Smooth muscle cell (in vitro differentiated cells): ENCODE data around the gene CDK3. TPM values are rescaled to one million over a fixed set of nuclear protein-coding genes. Genes with fewer than 3 reads are reported as not detected.

Source experiments
- DNase-seq: peaks from one replicate; lab custom pipeline; 2025; ENCODE audit not compliant: unreplicated experiment; lab: John Stamatoyannopoulos, UW
- H2AFZ ChIP-seq: fragments of 200-600 bp; sonication (generic); 2 replicates; pipeline ENCODE4 v1.6.0; 2016; ENCODE audit warnings: antibody characterized with exemption, low read depth, mild to moderate bottlenecking
- H3F3A ChIP-seq: fragments of 200-600 bp; sonication (generic); 2 replicates; pipeline ENCODE4 v1.6.0; 2017; ENCODE audit warnings: antibody characterized with exemption, low read depth
- H3K27ac ChIP-seq: fragments of 200-600 bp; sonication (generic); 2 replicates; pipeline ENCODE4 v1.5.1; 2016; ENCODE audit warnings: low read depth, mild to moderate bottlenecking
- H3K27me3 ChIP-seq: fragments of 200-600 bp; sonication (generic); 2 replicates; pipeline ENCODE4 v1.6.1; 2016; ENCODE audit warnings: low read depth, mild to moderate bottlenecking
- H3K36me3 ChIP-seq: fragments of 200-600 bp; sonication (generic); 2 replicates; pipeline ENCODE4 v1.5.1; 2016; ENCODE audit warnings: low read depth
- H3K4me1 ChIP-seq: fragments of 200-600 bp; sonication (generic); 2 replicates; pipeline ENCODE4 v1.5.1; 2016; ENCODE audit warnings: low read depth
- H3K4me2 ChIP-seq: fragments of 200-600 bp; sonication (generic); 2 replicates; pipeline ENCODE4 v1.6.0; 2016; ENCODE audit warnings: mild to moderate bottlenecking
- H3K4me3 ChIP-seq: fragments of 200-600 bp; sonication (generic); 2 replicates; pipeline ENCODE4 v1.5.1; 2016; ENCODE audit warnings: mild to moderate bottlenecking
- H3K79me2 ChIP-seq: fragments of 200-600 bp; sonication (generic); 2 replicates; pipeline ENCODE4 v1.6.0; 2016; ENCODE audit warnings: low read depth, mild to moderate bottlenecking
- H3K9ac ChIP-seq: fragments of 200-600 bp; sonication (generic); 2 replicates; pipeline ENCODE4 v1.6.0; 2016; ENCODE audit warnings: low read depth
- H3K9me3 ChIP-seq: fragments of 200-600 bp; sonication (generic); replicated peaks from 2 replicates; pipeline ENCODE4 v1.5.1; 2016; ENCODE audit warnings: low read depth
- H4K20me1 ChIP-seq: fragments of 200-600 bp; sonication (generic); 2 replicates; pipeline ENCODE4 v1.6.0; 2016; ENCODE audit warnings: low read depth
- CTCF ChIP-seq: fragments of 200-600 bp; sonication (generic); IDR thresholded peaks from 2 replicates; pipeline ENCODE4 v1.5.1; 2017; ENCODE audit warnings: borderline replicate concordance, mild to moderate bottlenecking, antibody characterized with exemption; ENCODE audit not compliant: insufficient read depth, poor library complexity, severe bottlenecking
- WGBS: methylation state at CpG from one replicate; pipeline ENCODE4 v1.1.7; 2016; ENCODE audit warnings: low lambda C conversion rate; 5-methylcytosine and 5-hydroxymethylcytosine counted together
- polyA plus RNA-seq: library from polyadenylated mRNA; unstranded; fragments of >200 nt; fragmentation: Nextera tagmentation; extraction: Ambion mirVana; gene quantifications from 2 replicates; pipeline ENCODE4 v1.2.1, GENCODE V29; 2016
- total RNA-seq: library from RNA; depleted of rRNA; stranded (reverse); fragments of >200 nt; gene quantifications from 2 replicates; pipeline ENCODE4 v1.2.3, GENCODE V29; 2014

The CDK3 gene
- total and polyA plus RNA-seq, 2 experiments from 2014 or later: 1.0 to 3.9 TPM

- Histone ChIP-seq H3K9me3 (no peaks in the 10 kb centered on the region), H3K4me3 (no peak overlapping the region), H4K20me1 (no peaks in the 10 kb centered on the region), H3K27me3 (no peaks in the 10 kb centered on the region), H2AFZ (no peak overlapping the region), H3F3A (no peaks in the 10 kb centered on the region), H3K9ac (peak overlapping the region; percentile 85), H3K79me2 (no peaks in the 10 kb centered on the region), H3K36me3 (no peaks in the 10 kb centered on the region), H3K4me2 (peak overlapping the region; percentile 42), H3K4me1 (no peaks in the 10 kb centered on the region), H3K27ac (peak overlapping the region; percentile 97)
- 33% methylated on average over 18 of the region's 18 CpGs for WGBS
- DNase-seq: peak; percentile 31
- no peak for TF ChIP-seq CTCF
Measured at GRCh38 chr17:75996665-75997590, 3.7 kb upstream of the CDK3 start.

GRCh38 chr17:75998327-75998795 is 2.3 kb upstream of the CDK3 start:
- Histone ChIP-seq H2AFZ (no peak overlapping the region), H3K4me3 (no peak overlapping the region), H3K79me2 (no peaks in the 10 kb centered on the region), H3F3A (no peaks in the 10 kb centered on the region), H3K9ac (no peak overlapping the region), H3K4me2 (no peak overlapping the region), H3K9me3 (no peaks in the 10 kb centered on the region), H3K27ac (peak overlapping the region; percentile 97), H3K27me3 (no peaks in the 10 kb centered on the region), H3K36me3 (no peaks in the 10 kb centered on the region), H4K20me1 (no peaks in the 10 kb centered on the region), H3K4me1 (no peaks in the 10 kb centered on the region)
- WGBS: 80% methylated on average over 9 of the region's 9 CpGs
- TF ChIP-seq CTCF: no peak
- DNase-seq: no peak

- no peak overlapping the region for H2AFZ ChIP-seq
- no peaks in the 10 kb centered on the region for H4K20me1 ChIP-seq
- H3K27ac ChIP-seq: no peak overlapping the region
- no peaks in the 10 kb centered on the region for H3K27me3 ChIP-seq
- 74% methylated on average over 31 of the region's 31 CpGs for WGBS
- H3K9ac ChIP-seq: no peak overlapping the region
- H3K9me3 ChIP-seq: no peaks in the 10 kb centered on the region
- no peak for DNase-seq
- H3K4me2 ChIP-seq: no peak overlapping the region
- no peaks in the 10 kb centered on the region for H3K79me2 ChIP-seq
- no peaks in the 10 kb centered on the region for H3K4me1 ChIP-seq
- H3F3A ChIP-seq: no peaks in the 10 kb centered on the region
- peak; percentile 74 for TF ChIP-seq CTCF
- no peak overlapping the region for H3K4me3 ChIP-seq
- no peaks in the 10 kb centered on the region for H3K36me3 ChIP-seq
Measured at GRCh38 chr17:76000016-76000754, 470 bp upstream of the CDK3 start.
